ENCODE measurements around the gene AS3MT.

AS3MT gene

GRCh38 chr10:102868911-102869257, 386 bp upstream of the AS3MT start:
- Histone ChIP-seq H3K4me3 (ENCODE audit: low read depth, low read length) (no peak overlapping the region), H3K18ac (ENCODE audit: low read length) (no peak overlapping the region), H3K9ac (ENCODE audit: low read length) (no peak overlapping the region), H2BK120ac (ENCODE audit: insufficient read depth, low read length, poor library complexity) (no peak overlapping the region), H2AFZ (ENCODE audit: insufficient read depth, low read length, poor library complexity) (no peak overlapping the region), H2BK5ac (ENCODE audit: low read depth, low read length, poor library complexity) (no peak overlapping the region), H3K79me1 (ENCODE audit: low read length) (peaks cover 5% of the 10 kb centered on the region), H3K27me3 (ENCODE audit: insufficient read depth, low read length) (no peaks in the 10 kb centered on the region), H3K4me1 (ENCODE audit: control insufficient read depth in 1 of 2, insufficient read depth in 2 of 2, low read length in 2 of 2) (peaks cover 5% of the 10 kb centered on the region in 2 experiments), H3K4me2 (ENCODE audit: low read length) (peak overlapping the region; percentile 73), H3K79me2 (ENCODE audit: control insufficient read depth, insufficient read depth, low read length, poor library complexity) (peaks cover 2% of the 10 kb centered on the region), H3K9me3 (ENCODE audit: insufficient read depth, low read depth, low read length) (no peaks in the 10 kb centered on the region), H4K91ac (ENCODE audit: low read depth, low read length) (no peak overlapping the region), H3K4ac (ENCODE audit: low read depth, low read length) (no peak overlapping the region), H4K8ac (ENCODE audit: low read depth, low read length) (no peak overlapping the region), H2AK5ac (ENCODE audit: low read length) (no peak overlapping the region), H3K14ac (ENCODE audit: low read length) (no peak overlapping the region), H3K23ac (ENCODE audit: low read length) (no peak overlapping the region), H3K36me3 (ENCODE audit: control insufficient read depth in 1 of 2, insufficient read depth in 2 of 2, low read length in 2 of 2) (no peaks in the 10 kb centered on the region), H4K12ac (ENCODE audit: low read depth, low read length) (no peak overlapping the region), H2BK12ac (ENCODE audit: low read length) (no peak overlapping the region), H3K27ac (ENCODE audit: low read depth, low read length) (no peak overlapping the region)
- no CpG with 5 or more reads among the region's 5 CpGs for WGBS (ENCODE audit: extremely low coverage, insufficient coverage, insufficient read length)
- DNase-seq: no peak

GRCh38 chr10:102870221-102870620, 951 bp downstream of the AS3MT start:
- no peak for DNase-seq
- no peak overlapping the region for H3K4ac ChIP-seq (ENCODE audit: low read depth, low read length)
- no peak overlapping the region for H3K23ac ChIP-seq (ENCODE audit: low read length)
- H4K8ac ChIP-seq (ENCODE audit: low read depth, low read length): no peak overlapping the region
- no peak overlapping the region for H4K91ac ChIP-seq (ENCODE audit: low read depth, low read length)
- peaks cover 2% of the 10 kb centered on the region for H3K79me2 ChIP-seq (ENCODE audit: control insufficient read depth, insufficient read depth, low read length, poor library complexity)
- H4K12ac ChIP-seq (ENCODE audit: low read depth, low read length): no peak overlapping the region
- H3K18ac ChIP-seq (ENCODE audit: low read length): no peak overlapping the region
- H2BK120ac ChIP-seq (ENCODE audit: insufficient read depth, low read length, poor library complexity): no peak overlapping the region
- no CpG with 5 or more reads among the region's 10 CpGs for WGBS (ENCODE audit: extremely low coverage, insufficient coverage, insufficient read length)
- no peak overlapping the region for H2AFZ ChIP-seq (ENCODE audit: insufficient read depth, low read length, poor library complexity)
- H3K9me3 ChIP-seq (ENCODE audit: insufficient read depth, low read depth, low read length): no peaks in the 10 kb centered on the region
- H2AK5ac ChIP-seq (ENCODE audit: low read length): no peak overlapping the region
- no peak overlapping the region for H2BK5ac ChIP-seq (ENCODE audit: low read depth, low read length, poor library complexity)
- H3K27ac ChIP-seq (ENCODE audit: low read depth, low read length): no peak overlapping the region
- peaks cover 5% of the 10 kb centered on the region in 2 experiments for H3K4me1 ChIP-seq (ENCODE audit: control insufficient read depth in 1 of 2, insufficient read depth in 2 of 2, low read length in 2 of 2)
- H3K79me1 ChIP-seq (ENCODE audit: low read length): peaks cover 5% of the 10 kb centered on the region
- no peaks in the 10 kb centered on the region for H3K36me3 ChIP-seq (ENCODE audit: control insufficient read depth in 1 of 2, insufficient read depth in 2 of 2, low read length in 2 of 2)
- no peaks in the 10 kb centered on the region for H3K27me3 ChIP-seq (ENCODE audit: insufficient read depth, low read length)
- no peak overlapping the region for H3K9ac ChIP-seq (ENCODE audit: low read length)
- H2BK12ac ChIP-seq (ENCODE audit: low read length): no peak overlapping the region
- H3K4me3 ChIP-seq (ENCODE audit: low read depth, low read length): no peak overlapping the region
- H3K14ac ChIP-seq (ENCODE audit: low read length): no peak overlapping the region
- H3K4me2 ChIP-seq (ENCODE audit: low read length): peak overlapping the region; percentile 73

- Histone ChIP-seq H2BK12ac (ENCODE audit: low read length) (no peak overlapping the region), H2AK5ac (ENCODE audit: low read length) (no peak overlapping the region), H3K4me2 (ENCODE audit: low read length) (no peak overlapping the region), H3K9ac (ENCODE audit: low read length) (no peak overlapping the region), H4K8ac (ENCODE audit: low read depth, low read length) (no peak overlapping the region), H3K4me3 (ENCODE audit: low read depth, low read length) (no peak overlapping the region), H3K36me3 (ENCODE audit: control insufficient read depth in 1 of 2, insufficient read depth in 2 of 2, low read length in 2 of 2) (no peaks in the 10 kb centered on the region), H3K18ac (ENCODE audit: low read length) (no peak overlapping the region), H4K12ac (ENCODE audit: low read depth, low read length) (no peak overlapping the region), H3K79me1 (ENCODE audit: low read length) (peaks cover 5% of the 10 kb centered on the region), H3K14ac (ENCODE audit: low read length) (no peak overlapping the region), H3K4me1 (ENCODE audit: control insufficient read depth in 1 of 2, insufficient read depth in 2 of 2, low read length in 2 of 2) (peaks cover 5% of the 10 kb centered on the region in 2 experiments), H2BK5ac (ENCODE audit: low read depth, low read length, poor library complexity) (no peak overlapping the region), H3K23ac (ENCODE audit: low read length) (no peak overlapping the region), H2AFZ (ENCODE audit: insufficient read depth, low read length, poor library complexity) (no peak overlapping the region), H2BK120ac (ENCODE audit: insufficient read depth, low read length, poor library complexity) (no peak overlapping the region), H4K91ac (ENCODE audit: low read depth, low read length) (no peak overlapping the region), H3K9me3 (ENCODE audit: insufficient read depth, low read depth, low read length) (no peaks in the 10 kb centered on the region), H3K27ac (ENCODE audit: low read depth, low read length) (no peak overlapping the region), H3K79me2 (ENCODE audit: control insufficient read depth, insufficient read depth, low read length, poor library complexity) (peaks cover 2% of the 10 kb centered on the region), H3K27me3 (ENCODE audit: insufficient read depth, low read length) (no peaks in the 10 kb centered on the region), H3K4ac (ENCODE audit: low read depth, low read length) (no peak overlapping the region)
- DNase-seq: no peak
- 100% methylated on average over 1 of the region's 4 CpGs for WGBS (ENCODE audit: extremely low coverage, insufficient coverage, insufficient read length)
These were observed 2.9 kb downstream of the AS3MT start for GRCh38 chr10:102872163-102872562.

GRCh38 chr10:102876747-102877153, 7.5 kb downstream of the AS3MT start:
- H4K8ac ChIP-seq (ENCODE audit: low read depth, low read length): no peak overlapping the region
- H3K79me2 ChIP-seq (ENCODE audit: control insufficient read depth, insufficient read depth, low read length, poor library complexity): no peaks in the 10 kb centered on the region
- H2BK12ac ChIP-seq (ENCODE audit: low read length): no peak overlapping the region
- H3K36me3 ChIP-seq (ENCODE audit: control insufficient read depth in 1 of 2, insufficient read depth in 2 of 2, low read length in 2 of 2): no peaks in the 10 kb centered on the region
- no peak overlapping the region for H3K4me2 ChIP-seq (ENCODE audit: low read length)
- H3K23ac ChIP-seq (ENCODE audit: low read length): no peak overlapping the region
- no peak overlapping the region for H3K27ac ChIP-seq (ENCODE audit: low read depth, low read length)
- no peaks in the 10 kb centered on the region for H3K79me1 ChIP-seq (ENCODE audit: low read length)
- no peaks in the 10 kb centered on the region for H3K27me3 ChIP-seq (ENCODE audit: insufficient read depth, low read length)
- H3K18ac ChIP-seq (ENCODE audit: low read length): no peak overlapping the region
- no peak for DNase-seq
- H3K4me1 ChIP-seq (ENCODE audit: control insufficient read depth in 1 of 2, insufficient read depth in 2 of 2, low read length in 2 of 2): no peaks in the 10 kb centered on the region
- WGBS (ENCODE audit: extremely low coverage, insufficient coverage, insufficient read length): no CpG with 5 or more reads among the region's 2 CpGs
- H3K14ac ChIP-seq (ENCODE audit: low read length): no peak overlapping the region
- H4K91ac ChIP-seq (ENCODE audit: low read depth, low read length): no peak overlapping the region
- no peak overlapping the region for H3K4ac ChIP-seq (ENCODE audit: low read depth, low read length)
- H3K9ac ChIP-seq (ENCODE audit: low read length): no peak overlapping the region
- no peak overlapping the region for H3K4me3 ChIP-seq (ENCODE audit: low read depth, low read length)
- no peak overlapping the region for H2AK5ac ChIP-seq (ENCODE audit: low read length)
- H2BK120ac ChIP-seq (ENCODE audit: insufficient read depth, low read length, poor library complexity): no peak overlapping the region
- no peaks in the 10 kb centered on the region for H3K9me3 ChIP-seq (ENCODE audit: insufficient read depth, low read depth, low read length)
- H2BK5ac ChIP-seq (ENCODE audit: low read depth, low read length, poor library complexity): no peak overlapping the region
- H4K12ac ChIP-seq (ENCODE audit: low read depth, low read length): no peak overlapping the region
- H2AFZ ChIP-seq (ENCODE audit: insufficient read depth, low read length, poor library complexity): no peak overlapping the region

All from trophoblast cell (in vitro differentiated cells and primary cell).